Peyer's patch (tissue), 4 donors: Measurements from ENCODE around the gene CACNA2D2.

Experiments used
- CTCF ChIP-seq, 6 experiments: fragments of 450-650 bp in 4 of 6; fragments of 200-600 bp in 2 of 6; sonication (generic) in 1 of 6; IDR thresholded peaks; one replicate each; pipeline ENCODE4 v1.5.1; 2017 to 2019; ENCODE audit warnings: antibody characterized with exemption in 6 of 6, mild to moderate bottlenecking in 3 of 6, moderate library complexity in 1 of 6
- POLR2A ChIP-seq, 2 donors: fragments of 450-650 bp; IDR thresholded peaks; one replicate each; pipeline ENCODE4 v1.5.1; 2017; ENCODE audit warnings: antibody characterized with exemption in 2 of 2, mild to moderate bottlenecking in 2 of 2, moderate library complexity in 2 of 2

- TF ChIP-seq CTCF (IDR thresholded peaks at IDR 0.05): no peak
- no peak for TF ChIP-seq POLR2A (IDR thresholded peaks at IDR 0.05)
Measured at GRCh38 chr3:50395070-50395860, 108.2 kb downstream of the CACNA2D2 start.
